HEK293T (cell line): ENCODE measurements around the gene ANKRD44.

Source experiments
- ARNT ChIP-seq: fragments of 450-650 bp; IDR thresholded peaks from 2 replicates; pipeline ENCODE4 v1.6.1; 2017; ENCODE audit warnings: mild to moderate bottlenecking
- BHLHE40 ChIP-seq: fragments of 450-650 bp; IDR thresholded peaks from 2 replicates; pipeline ENCODE4 v1.6.1; 2016; ENCODE audit warnings: mild to moderate bottlenecking, moderate library complexity, borderline replicate concordance
- TARDBP ChIP-seq: fragments of 450-650 bp; IDR thresholded peaks from 2 replicates; pipeline ENCODE4 v1.6.1; 2016
- ZNF384 ChIP-seq: fragments of 450-650 bp; IDR thresholded peaks from 2 replicates; pipeline ENCODE4 v1.6.1; 2016

DNA sequence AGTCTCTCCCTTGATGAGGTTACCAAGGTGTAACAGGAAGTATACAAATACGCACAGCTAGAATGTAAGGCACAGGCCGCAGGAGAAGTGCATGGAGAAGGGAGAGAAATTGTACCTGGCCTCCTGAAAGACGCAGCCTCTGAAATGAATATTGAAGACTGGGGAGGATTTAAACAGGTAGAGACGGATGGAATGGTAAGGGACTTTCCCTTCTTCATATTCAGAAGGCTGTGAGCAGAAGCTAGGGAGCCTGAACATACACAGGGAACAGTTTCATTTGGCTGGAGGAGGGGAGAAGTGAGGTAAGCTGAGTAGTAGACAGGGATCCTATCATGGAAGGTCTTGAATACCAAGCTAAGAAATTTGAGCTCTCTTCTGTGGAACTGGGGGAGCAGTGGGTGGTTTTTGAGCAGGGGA is 112.7 kb downstream of the ANKRD44 start:
- TF ChIP-seq BHLHE40 (no peak), ZNF384 (no peak), TARDBP (no peak), ARNT (no peak)
